Activated CD8-positive, alpha-beta memory T cell treated with anti-CD3 and anti-CD28 coated beads, Interleukin-2, amount 10 ng/mL, durations not matched to agents 7 days and 5 days (primary cell): ENCODE results near the gene DNAL1. TPM values are rescaled to one million over a fixed set of nuclear protein-coding genes. Genes with fewer than 3 reads are reported as not detected.

Experiments used
- ATAC-seq: fragments of 150-1000 bp; cut with Tn5 transposase; one replicate; pipeline ENCODE4 v1.10.0; 2021; ENCODE audit warnings: moderate library complexity
- CTCF ChIA-PET: fragments of 350-600 bp; sonication (Branson Sonifier 250); formaldehyde crosslinking; loops from one replicate; lab custom pipeline; 2021; ENCODE audit warnings: antibody characterized with exemption; lab: Charles Lee
- DNase-seq: peaks from one replicate; pipeline ENCODE4 v3.0.0-alpha.2; 2020
- H3K27ac Mint-ChIP-seq: one replicate; pipeline ENCODE4 v1.8.0; 2021; ENCODE audit warnings: mild to moderate bottlenecking, mixed read lengths
- H3K27me3 Mint-ChIP-seq: one replicate; pipeline ENCODE4 v1.8.0; 2021; ENCODE audit warnings: mixed read lengths
- H3K36me3 Mint-ChIP-seq: one replicate; pipeline ENCODE4 v1.8.0; 2021; ENCODE audit warnings: mild to moderate bottlenecking, mixed read lengths
- H3K4me1 Mint-ChIP-seq: one replicate; pipeline ENCODE4 v1.8.0; 2021; ENCODE audit warnings: mixed read lengths
- H3K4me3 Mint-ChIP-seq: one replicate; pipeline ENCODE4 v1.8.0; 2021; ENCODE audit warnings: mild to moderate bottlenecking, moderate library complexity, mixed read lengths
- H3K9me3 Mint-ChIP-seq: one replicate; pipeline ENCODE4 v1.8.0; 2022; ENCODE audit warnings: low read depth, mixed read lengths
- total RNA-seq, 2 experiments: library from RNA; stranded (reverse); gene quantifications; one replicate each; pipeline ENCODE4 v1.2.3, GENCODE V29; 2021

The DNAL1 gene
- total RNA-seq, 2 experiments from 2014 or later, result 8.8 to 9.1 TPM

DNA sequence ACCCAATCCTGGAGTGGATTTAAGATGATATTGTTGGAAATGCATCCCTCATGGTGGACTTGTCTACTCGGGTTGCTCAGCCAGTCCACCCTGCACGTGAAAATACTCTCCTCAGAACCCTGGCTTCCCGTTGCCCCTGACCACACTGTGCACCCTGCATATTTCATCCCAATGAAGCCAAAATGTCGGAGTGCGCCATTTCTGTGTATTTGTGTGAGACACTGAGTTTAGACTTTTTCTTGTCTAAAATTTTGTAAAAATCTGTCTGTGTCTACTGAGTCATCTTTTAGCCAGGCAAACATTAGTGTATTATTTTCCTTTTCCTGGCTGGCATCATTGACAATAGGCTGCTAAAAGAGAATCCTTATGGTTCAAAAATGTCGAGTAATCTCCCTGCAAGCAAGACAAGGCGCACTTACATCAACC lies 69.9 kb downstream of the DNAL1 start:
- Mint-ChIP-seq H3K4me1 (peaks cover 19% of the 10 kb centered on the region), H3K27ac (peak overlapping the region; percentile 74), H3K27me3 (no peaks in the 10 kb centered on the region), H3K36me3 (peaks cover 38% of the 10 kb centered on the region), H3K4me3 (peak overlapping the region; percentile 96), H3K9me3 (no peaks in the 10 kb centered on the region)
- CTCF ChIA-PET, result interaction anchor here (0.8 to 3.2 kb wide), 3 partner anchors 13 to 82 kb away, joined by 3 to 24 read pairs (median 6); no protein-coding TSS in a partner anchor
- ATAC-seq, result no peak
- DNase-seq, result no peak

DNA sequence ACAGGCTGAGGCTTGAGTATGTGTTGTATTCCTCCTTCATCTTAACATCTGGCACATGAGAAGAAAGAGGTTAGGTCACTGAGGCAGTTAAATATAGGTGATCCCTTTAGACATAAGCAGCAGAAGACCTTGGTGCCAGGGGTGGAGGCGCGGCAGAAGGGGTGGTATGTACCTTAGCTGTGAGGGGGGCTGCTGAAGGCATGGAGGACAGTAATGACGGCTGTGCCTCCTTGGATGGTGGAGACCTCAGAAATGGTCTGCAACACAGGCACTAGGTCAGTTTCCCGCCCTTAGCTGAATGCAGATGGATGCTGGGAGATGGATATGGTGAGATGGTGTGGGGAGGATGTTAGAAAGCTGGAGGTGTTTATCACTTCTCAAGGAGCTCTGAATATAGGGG lies 70.9 kb downstream of the DNAL1 start:
- Mint-ChIP-seq H3K27ac (peak overlapping the region; percentile 58), H3K4me1 (peaks cover 12% of the 10 kb centered on the region), H3K9me3 (no peaks in the 10 kb centered on the region), H3K36me3 (peaks cover 39% of the 10 kb centered on the region), H3K4me3 (no peak overlapping the region), H3K27me3 (no peaks in the 10 kb centered on the region)
- CTCF ChIA-PET, result interaction anchor here (1.2 to 3.2 kb wide), 3 partner anchors 10 to 44 kb away, joined by 3 to 24 read pairs (median 4); a partner anchor contains a TSS
- no peak for ATAC-seq
- DNase-seq, result no peak

DNA sequence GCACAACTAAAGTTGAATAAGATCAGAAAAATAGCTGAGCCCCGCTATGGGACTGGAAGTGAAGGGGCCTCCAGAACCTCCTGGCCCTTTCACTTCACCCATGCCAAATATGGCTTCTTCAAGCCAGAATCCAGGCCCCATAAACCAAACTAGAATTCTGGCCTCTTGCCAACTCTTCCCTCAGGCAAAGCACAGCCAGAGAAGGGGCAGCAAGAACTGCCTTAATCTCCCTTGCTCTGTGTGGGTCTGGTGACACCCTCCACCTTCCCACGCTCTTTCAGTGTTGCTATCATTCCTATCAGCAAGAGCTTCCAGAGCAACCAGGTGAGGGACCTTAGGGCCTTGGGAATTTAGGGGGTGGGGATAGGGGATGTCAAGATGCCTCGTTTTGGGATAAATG lies 72.5 kb downstream of the DNAL1 start:
- H3K9me3 Mint-ChIP-seq, result no peaks in the 10 kb centered on the region
- no peaks in the 10 kb centered on the region for H3K27me3 Mint-ChIP-seq
- ATAC-seq, result no peak
- no peak for DNase-seq
- H3K4me3 Mint-ChIP-seq, result no peak overlapping the region
- peaks cover 45% of the 10 kb centered on the region for H3K36me3 Mint-ChIP-seq
- no peak overlapping the region for H3K27ac Mint-ChIP-seq
- peaks cover 8% of the 10 kb centered on the region for H3K4me1 Mint-ChIP-seq
- CTCF ChIA-PET, result interaction anchor here (0.9 to 3.2 kb wide), 2 partner anchors 11 to 26 kb away, joined by 3 to 24 read pairs; no protein-coding TSS in a partner anchor

DNA sequence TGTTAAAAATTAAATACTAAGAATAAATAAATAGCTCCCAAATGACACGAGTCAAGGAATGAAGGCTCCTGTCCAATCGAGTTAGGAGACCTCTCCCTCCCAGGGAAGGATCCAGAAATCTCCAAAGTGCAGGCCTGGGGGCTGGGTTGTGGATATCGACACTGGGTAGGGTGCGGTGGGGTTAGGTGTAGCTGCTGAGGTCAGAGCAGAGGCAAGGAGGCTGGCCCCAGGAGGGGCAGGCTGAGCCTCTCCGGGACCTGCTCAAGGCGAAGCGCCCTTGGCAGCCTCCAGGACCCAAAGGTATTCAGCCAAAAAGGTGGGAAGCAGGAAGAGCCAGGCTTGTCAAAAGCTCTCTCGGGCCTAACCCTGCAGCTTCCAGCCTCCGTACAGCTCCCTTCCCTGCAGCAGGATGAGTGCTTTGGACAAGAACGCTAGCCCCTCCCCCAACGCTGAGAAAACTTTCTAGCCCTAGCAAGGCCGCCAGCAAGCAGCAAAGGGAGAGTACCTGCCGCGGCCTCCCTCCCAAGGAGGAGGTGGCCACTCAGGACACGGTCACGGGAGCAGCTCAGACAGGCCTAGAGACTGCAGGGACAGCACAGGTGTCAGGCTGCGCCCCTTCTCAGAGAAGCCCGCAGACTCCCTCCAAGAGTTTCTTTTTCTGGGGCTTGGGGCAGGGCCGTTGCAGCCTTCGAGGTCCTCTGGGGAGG lies 73.1 kb downstream of the DNAL1 start:
- Mint-ChIP-seq H3K4me3 (no peak overlapping the region), H3K36me3 (peaks cover 48% of the 10 kb centered on the region), H3K4me1 (peaks cover 6% of the 10 kb centered on the region), H3K27ac (no peak overlapping the region), H3K9me3 (no peaks in the 10 kb centered on the region), H3K27me3 (no peaks in the 10 kb centered on the region)
- no peak for DNase-seq
- no peak for ATAC-seq
- CTCF ChIA-PET, result interaction anchor here (0.6 to 3.2 kb wide), 2 partner anchors 9 to 10 kb away, joined by 3 to 24 read pairs; no protein-coding TSS in a partner anchor

DNA sequence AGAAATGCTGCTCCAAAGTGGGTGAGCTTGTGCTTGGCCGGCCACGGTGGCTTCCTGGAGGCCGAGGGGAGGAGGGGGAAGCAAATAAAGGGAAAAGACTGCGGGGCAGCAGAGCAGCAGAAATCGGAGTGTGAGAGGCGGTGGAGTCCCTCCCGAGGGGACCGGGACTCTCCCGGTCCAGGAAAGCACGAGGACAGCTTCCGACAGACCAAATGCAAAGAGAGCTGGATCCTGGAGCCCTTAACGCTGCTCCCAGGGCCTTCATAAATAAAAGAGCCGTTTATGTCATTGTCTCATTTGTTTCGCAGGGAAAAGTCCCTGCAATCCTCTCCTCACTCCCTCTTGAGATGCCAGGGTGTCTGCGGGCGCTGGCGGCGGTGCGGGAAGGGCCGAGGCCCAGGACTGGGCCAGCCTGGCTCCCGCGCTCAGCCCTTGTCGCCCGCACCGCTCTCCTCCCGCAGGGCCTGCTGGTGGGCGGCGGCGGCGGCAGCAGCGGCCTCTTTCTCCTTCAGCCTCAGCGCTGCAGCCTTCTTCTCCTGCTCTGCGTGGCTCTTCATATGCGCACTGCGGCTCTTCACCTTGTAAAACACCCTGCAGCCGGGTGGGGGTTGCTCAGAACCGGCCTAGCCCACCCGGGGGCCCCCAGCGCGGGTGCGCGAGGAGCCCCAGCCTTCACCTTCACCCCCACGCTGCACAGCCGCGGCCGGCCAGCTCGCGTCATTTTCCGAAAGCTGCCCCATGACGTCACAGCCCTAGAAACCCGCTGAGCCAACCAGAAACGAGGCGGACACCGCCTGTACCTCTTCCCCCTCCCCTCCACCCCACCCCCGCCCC lies 73.8 kb downstream of the DNAL1 start:
- Mint-ChIP-seq H3K9me3 (no peaks in the 10 kb centered on the region), H3K4me1 (peaks cover 11% of the 10 kb centered on the region), H3K4me3 (no peak overlapping the region), H3K27ac (no peak overlapping the region), H3K27me3 (no peaks in the 10 kb centered on the region), H3K36me3 (peaks cover 48% of the 10 kb centered on the region)
- ATAC-seq, result no peak
- CTCF ChIA-PET, result interaction anchor here (0.6 kb wide), 1 partner anchor 9 kb away, joined by 3 read pairs; no protein-coding TSS in a partner anchor
- no peak for DNase-seq

DNA sequence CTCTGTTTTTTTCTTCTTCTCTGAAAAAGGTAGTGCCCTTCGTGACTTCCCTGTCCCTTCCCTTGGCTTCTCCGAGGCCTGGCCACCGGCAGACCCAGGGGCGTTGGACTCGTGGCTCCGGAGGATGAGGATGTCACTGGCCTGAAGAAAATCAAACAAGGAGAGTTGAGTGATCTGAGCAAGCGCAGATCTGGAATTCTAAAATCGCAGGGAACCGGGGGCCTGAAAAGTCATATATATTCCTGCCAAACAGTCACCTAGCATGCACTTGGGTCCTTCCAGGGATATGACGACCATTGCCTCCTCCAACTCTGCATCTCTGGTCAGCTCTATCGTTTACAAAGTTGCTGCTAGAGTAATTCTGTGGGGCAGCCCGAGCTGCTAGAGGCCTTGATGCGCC lies 74.6 kb downstream of the DNAL1 start:
- H3K4me3 Mint-ChIP-seq, result no peak overlapping the region
- no peak overlapping the region for H3K27ac Mint-ChIP-seq
- CTCF ChIA-PET, result interaction anchor here (1.0 kb wide), 1 partner anchor 10 kb away, joined by 5 read pairs; no protein-coding TSS in a partner anchor
- H3K27me3 Mint-ChIP-seq, result no peaks in the 10 kb centered on the region
- H3K4me1 Mint-ChIP-seq, result peaks cover 17% of the 10 kb centered on the region
- ATAC-seq (no peak), DNase-seq (no peak)
- peaks cover 53% of the 10 kb centered on the region for H3K36me3 Mint-ChIP-seq
- H3K9me3 Mint-ChIP-seq, result no peaks in the 10 kb centered on the region

DNA sequence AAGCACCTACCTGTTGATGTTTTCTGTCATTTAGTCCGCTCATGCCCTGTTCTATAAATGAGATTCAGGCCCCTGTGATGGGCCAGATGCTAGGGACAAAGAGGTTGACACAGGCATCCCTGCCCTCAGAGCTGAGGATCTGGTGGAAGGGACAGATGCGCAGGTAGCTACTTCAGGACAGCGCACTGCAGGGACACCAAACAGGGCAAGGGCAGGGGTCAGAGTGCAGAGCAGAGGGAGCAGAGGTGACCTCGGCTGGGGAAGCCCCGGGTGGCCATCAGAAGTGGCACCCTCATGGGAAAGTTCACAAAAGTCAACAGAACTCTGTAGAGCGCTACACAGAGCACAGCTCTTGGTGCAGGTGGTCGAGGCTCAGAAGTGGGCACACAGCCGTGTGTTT lies 75.0 kb downstream of the DNAL1 start:
- Mint-ChIP-seq H3K36me3 (peaks cover 54% of the 10 kb centered on the region), H3K27ac (peak overlapping the region; percentile 32), H3K4me1 (peaks cover 16% of the 10 kb centered on the region), H3K4me3 (no peak overlapping the region), H3K9me3 (no peaks in the 10 kb centered on the region), H3K27me3 (no peaks in the 10 kb centered on the region)
- CTCF ChIA-PET, result interaction anchor here (1.0 to 1.2 kb wide), 2 partner anchors 9 to 171 kb away, joined by 4 to 5 read pairs; no protein-coding TSS in a partner anchor
- ATAC-seq (no peak), DNase-seq (no peak)

DNA sequence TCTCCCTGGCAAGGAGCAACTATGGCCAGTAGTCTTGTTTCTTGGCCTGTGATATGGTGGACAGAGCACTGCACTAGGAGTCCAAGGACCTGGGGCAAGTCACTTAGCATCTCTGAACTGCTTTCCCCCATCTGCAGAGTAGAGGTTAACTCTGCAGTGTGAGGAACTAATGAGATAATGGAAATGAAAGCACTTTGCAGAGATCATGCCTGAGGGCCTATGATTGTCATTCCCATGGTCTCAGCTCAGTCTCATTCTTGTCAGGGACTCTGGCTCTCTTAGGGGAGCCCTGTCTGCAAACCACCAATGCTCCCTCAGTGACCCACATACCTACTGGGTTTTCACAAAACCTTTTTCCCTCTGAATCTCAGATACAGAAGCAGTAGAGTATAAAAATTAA lies 75.8 kb downstream of the DNAL1 start:
- DNase-seq (no peak), ATAC-seq (no peak)
- Mint-ChIP-seq H3K4me1 (peaks cover 22% of the 10 kb centered on the region), H3K4me3 (no peak overlapping the region), H3K9me3 (no peaks in the 10 kb centered on the region), H3K27ac (peak overlapping the region; percentile 49), H3K36me3 (peaks cover 57% of the 10 kb centered on the region), H3K27me3 (no peaks in the 10 kb centered on the region)
- CTCF ChIA-PET, result interaction anchor here (0.6 to 1.2 kb wide), 2 partner anchors 9 to 170 kb away, joined by 3 to 4 read pairs; no protein-coding TSS in a partner anchor

DNA sequence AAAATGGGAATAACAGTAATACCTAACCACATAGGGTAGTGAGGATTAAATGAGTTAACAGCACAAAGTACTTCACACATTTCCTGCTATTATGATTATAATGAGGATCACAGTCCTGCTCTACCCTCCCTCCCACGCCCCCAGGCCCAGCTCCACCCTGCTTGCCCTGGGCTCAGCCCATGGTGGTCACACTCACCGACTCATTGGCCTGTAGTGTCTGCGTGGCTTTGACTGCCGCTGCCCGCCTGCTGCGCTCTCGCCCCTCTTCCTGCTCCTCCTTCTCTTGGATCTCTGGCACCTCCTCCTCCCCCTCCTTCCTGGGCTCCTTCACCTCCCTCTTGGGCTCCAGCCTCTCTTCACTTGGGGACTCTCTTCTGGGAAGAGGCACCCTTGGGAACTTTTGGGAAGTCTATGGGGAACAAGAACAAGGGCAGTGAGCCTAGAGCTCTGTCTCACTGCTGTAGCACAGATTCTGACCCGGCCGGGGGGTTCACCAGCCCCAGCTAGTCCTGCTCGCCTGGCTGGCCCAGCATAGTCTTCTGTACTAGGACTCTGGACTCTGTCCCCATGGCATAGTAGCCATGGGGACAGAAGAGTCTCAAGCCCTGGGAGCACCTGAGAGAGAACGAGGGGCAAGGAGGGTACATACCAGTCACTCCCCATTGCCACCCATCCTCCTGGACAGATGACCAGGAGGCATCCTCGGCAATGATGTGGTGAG lies 76.5 kb downstream of the DNAL1 start:
- Mint-ChIP-seq H3K4me1 (peaks cover 27% of the 10 kb centered on the region), H3K36me3 (peaks cover 55% of the 10 kb centered on the region), H3K4me3 (no peak overlapping the region), H3K9me3 (no peaks in the 10 kb centered on the region), H3K27ac (peak overlapping the region; percentile 2), H3K27me3 (no peaks in the 10 kb centered on the region)
- ATAC-seq, result no peak
- CTCF ChIA-PET, result interaction anchor here (0.6 to 1.2 kb wide), 2 partner anchors 9 to 169 kb away, joined by 3 to 4 read pairs; no protein-coding TSS in a partner anchor
- no peak for DNase-seq

DNA sequence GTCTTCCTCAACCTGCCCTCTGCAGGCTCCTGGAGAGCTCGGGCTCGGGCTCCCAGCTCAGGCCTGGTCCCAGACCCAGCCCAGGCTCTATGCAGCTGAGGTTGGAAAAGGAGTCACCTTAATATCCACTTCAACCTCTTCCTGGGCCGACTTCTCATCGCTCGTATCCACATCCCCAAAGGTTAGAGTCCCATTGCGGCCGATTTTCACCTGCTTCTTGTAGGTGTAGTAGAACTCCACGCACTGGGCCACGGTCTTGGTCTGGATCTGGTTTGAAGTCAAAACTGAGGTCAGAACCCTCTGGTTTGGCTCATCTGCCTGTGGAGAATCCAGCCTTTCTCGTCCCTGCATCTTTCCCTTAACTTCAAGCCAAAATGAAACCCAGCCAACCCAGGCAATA lies 77.8 kb downstream of the DNAL1 start:
- H3K27ac Mint-ChIP-seq, result no peak overlapping the region
- no peaks in the 10 kb centered on the region for H3K9me3 Mint-ChIP-seq
- CTCF ChIA-PET, result interaction anchor here (1.4 kb wide), 1 partner anchor 10 kb away, joined by 3 read pairs; no protein-coding TSS in a partner anchor
- H3K4me1 Mint-ChIP-seq, result peaks cover 31% of the 10 kb centered on the region
- no peaks in the 10 kb centered on the region for H3K27me3 Mint-ChIP-seq
- H3K4me3 Mint-ChIP-seq, result no peak overlapping the region
- ATAC-seq (no peak), DNase-seq (no peak)
- H3K36me3 Mint-ChIP-seq, result peaks cover 54% of the 10 kb centered on the region

DNA sequence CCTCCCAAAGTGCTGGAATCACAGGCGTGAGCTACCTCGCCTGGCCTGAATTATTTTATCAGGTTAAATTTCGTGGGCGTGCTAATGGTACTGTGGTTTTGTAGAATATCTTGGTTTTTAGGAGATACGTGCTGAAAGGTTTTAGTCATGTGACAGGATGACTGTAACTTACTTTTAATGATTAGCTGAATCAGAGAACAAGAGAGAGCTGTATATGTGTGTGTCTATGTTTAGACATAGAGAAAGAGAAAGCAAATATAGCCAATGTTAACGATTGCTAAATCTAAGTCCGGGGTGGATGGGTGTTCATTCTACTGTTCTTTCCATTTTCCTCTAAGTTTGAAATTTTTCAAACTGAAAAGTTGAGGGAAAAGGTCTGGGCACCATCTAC lies 78.6 kb downstream of the DNAL1 start:
- peaks cover 36% of the 10 kb centered on the region for H3K4me1 Mint-ChIP-seq
- H3K36me3 Mint-ChIP-seq, result peaks cover 56% of the 10 kb centered on the region
- H3K4me3 Mint-ChIP-seq, result peak overlapping the region; percentile 9
- H3K27me3 Mint-ChIP-seq, result no peaks in the 10 kb centered on the region
- ATAC-seq, result peak; percentile 42
- CTCF ChIA-PET, result interaction anchor here (0.9 to 1.6 kb wide), 7 partner anchors 9 to 103 kb away, joined by 3 to 5 read pairs (median 3); no protein-coding TSS in a partner anchor
- DNase-seq, result no peak
- no peaks in the 10 kb centered on the region for H3K9me3 Mint-ChIP-seq
- peak overlapping the region; percentile 79 for H3K27ac Mint-ChIP-seq

DNA sequence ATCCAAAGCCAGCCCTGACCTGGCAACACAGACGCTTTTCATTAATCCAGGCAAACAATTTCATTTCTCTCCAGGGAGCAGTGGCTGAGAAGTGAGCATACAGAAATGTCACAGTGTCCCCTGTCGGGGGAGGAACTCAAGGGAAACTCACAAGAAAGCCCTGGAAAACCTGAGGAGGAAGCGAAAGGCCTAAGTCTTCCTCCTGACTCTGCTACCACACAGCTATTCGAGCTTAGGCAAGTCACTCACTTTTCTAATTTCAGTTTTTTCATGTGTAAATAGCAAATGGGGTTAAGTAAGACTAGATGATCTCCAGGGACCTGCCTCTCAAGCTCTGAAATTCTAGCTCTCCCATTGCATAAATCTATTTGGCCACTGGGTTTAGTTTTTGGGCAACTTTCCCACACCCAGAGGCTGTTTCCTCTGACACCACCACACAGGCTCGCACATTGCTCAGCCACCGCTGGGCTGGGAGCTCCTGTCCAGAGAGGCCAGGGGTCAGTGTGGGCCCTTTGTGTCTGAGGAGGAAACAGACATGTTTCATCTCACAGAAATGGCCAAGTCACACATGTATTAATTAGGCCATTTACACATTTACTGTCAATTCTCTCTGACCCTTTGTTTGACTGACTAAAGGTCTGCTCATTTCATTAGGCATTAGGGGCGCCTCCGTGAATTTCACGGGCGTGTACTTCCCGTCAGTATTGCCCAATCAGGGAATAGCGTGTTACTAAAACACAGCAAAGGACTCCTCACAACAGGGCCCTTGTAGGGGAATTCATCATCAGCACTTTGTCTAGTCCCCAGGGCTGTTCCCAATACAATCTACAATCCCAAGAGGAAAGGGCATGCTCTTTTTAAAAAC lies 79.2 kb downstream of the DNAL1 start:
- H3K27me3 Mint-ChIP-seq, result no peaks in the 10 kb centered on the region
- DNase-seq (no peak), ATAC-seq (peak; percentile 4)
- peak overlapping the region; percentile 9 for H3K4me3 Mint-ChIP-seq
- CTCF ChIA-PET, result interaction anchor here (0.9 to 1.6 kb wide), 7 partner anchors 8 to 102 kb away, joined by 3 to 5 read pairs (median 3); no protein-coding TSS in a partner anchor
- peaks cover 42% of the 10 kb centered on the region for H3K4me1 Mint-ChIP-seq
- H3K27ac Mint-ChIP-seq, result peak overlapping the region; percentile 79
- H3K9me3 Mint-ChIP-seq, result no peaks in the 10 kb centered on the region
- peaks cover 61% of the 10 kb centered on the region for H3K36me3 Mint-ChIP-seq
